HEK293 (cell line): ENCODE measurements around the gene ARHGDIA.

Source experiments
- CTCF ChIA-PET: fragments of 350-600 bp; formaldehyde crosslinking; extraction: SDS; loops from one replicate; lab custom pipeline; 2021; ENCODE audit warnings: antibody characterized with exemption; lab: Yijun Ruan, JAX
- POLR2A ChIA-PET: fragments of 300-600 bp; formaldehyde crosslinking; extraction: SDS; loops from one replicate; lab custom pipeline; 2020; ENCODE audit warnings: antibody characterized with exemption, inconsistent platforms; lab: Yijun Ruan, JAX
- H3K27ac ChIP-seq: fragments of 200-500 bp; sonication (Bioruptor generic); 2 replicates; pipeline ENCODE4 v1.5.1; 2014; ENCODE audit warnings: low read depth, low read length, control low read depth, inconsistent platforms; ENCODE audit errors: extremely low read depth
- H3K36me3 ChIP-seq, 2 experiments: fragments of 200-500 bp in 1 of 2; sonication (Bioruptor generic) in 1 of 2; 1 replicate in 1 of 2; 2 replicates in 1 of 2; pipeline ENCODE4 v1.5.1; 2014 to 2017; ENCODE audit warnings: inconsistent platforms in 2 of 2, low read length in 2 of 2; ENCODE audit not compliant: control insufficient read depth in 2 of 2, insufficient read depth in 1 of 2
- H3K4me1 ChIP-seq: fragments of 200-500 bp; sonication (Bioruptor generic); 2 replicates; pipeline ENCODE4 v1.5.1; 2014; ENCODE audit warnings: mild to moderate bottlenecking, low read length, inconsistent platforms; ENCODE audit not compliant: control insufficient read depth, insufficient read depth
- H3K4me3 ChIP-seq: 2 replicates; pipeline ENCODE4 v1.5.1; 2011; ENCODE audit warnings: low read depth, mild to moderate bottlenecking, control low read depth, low read length, moderate library complexity
- H3K9me3 ChIP-seq: fragments of 200-500 bp; sonication (Bioruptor generic); 2 replicates; pipeline ENCODE4 v1.5.1; 2014; ENCODE audit warnings: low read depth, low read length, inconsistent platforms; ENCODE audit not compliant: control insufficient read depth, insufficient read depth
- AEBP2 ChIP-seq: fragments of 450-650 bp; formaldehyde crosslinking; IDR thresholded peaks from 2 replicates; pipeline ENCODE4 v1.5.1; 2016; ENCODE audit warnings: missing biosample characterization, missing genetic modification characterization, borderline replicate concordance
- BCL11B ChIP-seq: fragments of 450-650 bp; formaldehyde crosslinking; IDR thresholded peaks from 2 replicates; pipeline ENCODE4 v1.5.1; 2016; ENCODE audit warnings: low read depth, missing biosample characterization, missing genetic modification characterization
- SCRT1 ChIP-seq: fragments of 450-650 bp; formaldehyde crosslinking; IDR thresholded peaks from 2 replicates; pipeline ENCODE4 v1.5.1; 2016; ENCODE audit warnings: missing biosample characterization, missing genetic modification characterization, borderline replicate concordance
- ZBTB7A ChIP-seq: fragments of 450-650 bp; formaldehyde crosslinking; IDR thresholded peaks from 2 replicates; pipeline ENCODE4 v1.5.1; 2016; ENCODE audit warnings: low read depth, missing biosample characterization, missing genetic modification characterization
- ZIC2 ChIP-seq: fragments of 450-650 bp; formaldehyde crosslinking; IDR thresholded peaks from 2 replicates; pipeline ENCODE4 v1.5.1; 2016; ENCODE audit warnings: missing biosample characterization, missing genetic modification characterization
- ZNF112 ChIP-seq: fragments of 450-650 bp; formaldehyde crosslinking; IDR thresholded peaks from 2 replicates; pipeline ENCODE4 v1.5.0; 2017; ENCODE audit warnings: missing biosample characterization, missing genetic modification characterization
- ZNF114 ChIP-seq: fragments of 450-650 bp; formaldehyde crosslinking; IDR thresholded peaks from 2 replicates; pipeline ENCODE4 v1.5.0; 2017; ENCODE audit warnings: missing biosample characterization, missing genetic modification characterization
- ZNF169 ChIP-seq: fragments of 450-650 bp; formaldehyde crosslinking; IDR thresholded peaks from 2 replicates; pipeline ENCODE4 v1.5.1; 2016; ENCODE audit warnings: missing biosample characterization, missing genetic modification characterization
- ZNF37A ChIP-seq: fragments of 450-650 bp; IDR thresholded peaks from 2 replicates; pipeline ENCODE4 v1.5.1; 2018; ENCODE audit warnings: missing biosample characterization, missing genetic modification characterization
- ZNF433 ChIP-seq: fragments of 450-650 bp; formaldehyde crosslinking; IDR thresholded peaks from 2 replicates; pipeline ENCODE4 v1.5.1; 2016; ENCODE audit warnings: missing biosample characterization, missing genetic modification characterization, low read depth
- ZNF501 ChIP-seq: fragments of 450-650 bp; formaldehyde crosslinking; IDR thresholded peaks from 2 replicates; pipeline ENCODE4 v1.5.1; 2016; ENCODE audit warnings: missing biosample characterization, missing genetic modification characterization
- ZNF521 ChIP-seq: fragments of 450-650 bp; formaldehyde crosslinking; IDR thresholded peaks from 2 replicates; pipeline ENCODE4 v1.5.1; 2017; ENCODE audit warnings: missing biosample characterization, mild to moderate bottlenecking, missing genetic modification characterization
- ZNF585B ChIP-seq: fragments of 450-650 bp; formaldehyde crosslinking; IDR thresholded peaks from 2 replicates; pipeline ENCODE4 v1.5.1; 2016; ENCODE audit warnings: missing biosample characterization, missing genetic modification characterization
- ZNF600 ChIP-seq: fragments of 450-650 bp; formaldehyde crosslinking; IDR thresholded peaks from 2 replicates; pipeline ENCODE4 v1.5.1; 2016; ENCODE audit warnings: missing biosample characterization, missing genetic modification characterization
- ZNF76 ChIP-seq: fragments of 450-650 bp; formaldehyde crosslinking; IDR thresholded peaks from 2 replicates; pipeline ENCODE4; 2016; ENCODE audit warnings: low read depth, missing biosample characterization, missing genetic modification characterization, borderline replicate concordance
- ZNF791 ChIP-seq: fragments of 450-650 bp; formaldehyde crosslinking; IDR thresholded peaks from 2 replicates; pipeline ENCODE4 v1.5.1; 2016; ENCODE audit warnings: missing biosample characterization, missing genetic modification characterization
- ZSCAN30 ChIP-seq: fragments of 450-650 bp; IDR thresholded peaks from 2 replicates; pipeline ENCODE4 v1.5.1; 2018; ENCODE audit warnings: missing biosample characterization, mild to moderate bottlenecking, missing genetic modification characterization, moderate library complexity
- TF ChIP-seq, protein P1 (sequence below): fragments of 450-650 bp; formaldehyde crosslinking; IDR thresholded peaks from 2 replicates; pipeline ENCODE4 v1.5.1; 2016; ENCODE audit warnings: missing biosample characterization, missing genetic modification characterization
- TF ChIP-seq, protein P2 (sequence below): fragments of 450-650 bp; formaldehyde crosslinking; IDR thresholded peaks from 2 replicates; pipeline ENCODE4 v1.5.1; 2016; ENCODE audit warnings: missing biosample characterization, missing genetic modification characterization
- TF ChIP-seq, protein P3 (sequence below): fragments of 450-650 bp; formaldehyde crosslinking; IDR thresholded peaks from 2 replicates; pipeline ENCODE4 v1.5.1; 2016; ENCODE audit warnings: missing biosample characterization, missing genetic modification characterization
- TF ChIP-seq, protein P4 (sequence below): fragments of 450-650 bp; IDR thresholded peaks from 2 replicates; pipeline ENCODE4 v1.5.1; 2018; ENCODE audit warnings: missing biosample characterization, missing genetic modification characterization
- TF ChIP-seq, protein P5 (sequence below): sonication (generic); formaldehyde crosslinking; IDR thresholded peaks from 2 replicates; pipeline ENCODE4 v1.8.1; 2022; ENCODE audit warnings: mild to moderate bottlenecking, moderate library complexity, missing genetic modification reagents

The ARHGDIA gene

DNA sequence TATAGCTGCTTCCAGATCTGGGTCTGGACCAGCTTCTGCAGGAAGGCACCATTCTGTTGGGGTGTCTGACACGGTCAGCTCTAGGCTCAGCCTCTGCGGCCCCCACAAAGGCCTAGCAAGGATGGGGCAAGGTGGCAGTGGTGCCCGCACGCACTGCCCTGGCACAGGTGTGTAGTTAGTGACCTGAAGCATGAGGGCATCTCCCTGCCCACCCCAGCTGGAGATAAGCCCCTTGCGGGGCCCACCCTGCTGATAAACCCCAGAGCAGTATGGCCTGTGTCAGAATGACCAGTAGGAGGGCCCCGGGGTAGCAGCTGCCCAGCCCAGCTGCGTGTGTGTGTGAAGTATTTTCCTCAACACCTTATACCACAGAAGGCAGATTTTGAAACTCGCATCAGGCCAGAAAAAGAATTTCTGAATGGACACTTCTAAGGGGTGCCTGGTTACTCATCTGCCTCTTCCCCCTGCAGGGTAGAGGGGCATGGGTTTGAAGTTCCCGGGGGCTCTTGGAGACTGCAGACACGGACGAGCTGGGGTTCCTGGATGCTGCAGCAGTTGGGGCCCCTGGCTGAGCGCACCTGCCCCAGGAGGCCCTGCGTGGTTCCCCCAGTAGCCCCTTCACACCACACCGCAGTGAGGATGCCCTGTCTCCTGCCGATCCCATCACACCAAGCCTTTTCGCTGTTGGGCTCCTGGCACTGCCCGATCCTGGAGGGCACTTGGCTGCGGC lies 4.5 kb downstream of the ARHGDIA start (continued):
- no peak for TF ChIP-seq ZNF433 (tag by site-specific recombination)
- TF ChIP-seq BCL11B (tag by site-specific recombination) = peak; percentile 63; the same call in 1 of the 2 replicates
- TF ChIP-seq ZNF585B (tag by site-specific recombination) = 0 out of 2 replicates have a peak, but pooled peaks have one; percentile 15
- TF ChIP-seq, protein P1, sequence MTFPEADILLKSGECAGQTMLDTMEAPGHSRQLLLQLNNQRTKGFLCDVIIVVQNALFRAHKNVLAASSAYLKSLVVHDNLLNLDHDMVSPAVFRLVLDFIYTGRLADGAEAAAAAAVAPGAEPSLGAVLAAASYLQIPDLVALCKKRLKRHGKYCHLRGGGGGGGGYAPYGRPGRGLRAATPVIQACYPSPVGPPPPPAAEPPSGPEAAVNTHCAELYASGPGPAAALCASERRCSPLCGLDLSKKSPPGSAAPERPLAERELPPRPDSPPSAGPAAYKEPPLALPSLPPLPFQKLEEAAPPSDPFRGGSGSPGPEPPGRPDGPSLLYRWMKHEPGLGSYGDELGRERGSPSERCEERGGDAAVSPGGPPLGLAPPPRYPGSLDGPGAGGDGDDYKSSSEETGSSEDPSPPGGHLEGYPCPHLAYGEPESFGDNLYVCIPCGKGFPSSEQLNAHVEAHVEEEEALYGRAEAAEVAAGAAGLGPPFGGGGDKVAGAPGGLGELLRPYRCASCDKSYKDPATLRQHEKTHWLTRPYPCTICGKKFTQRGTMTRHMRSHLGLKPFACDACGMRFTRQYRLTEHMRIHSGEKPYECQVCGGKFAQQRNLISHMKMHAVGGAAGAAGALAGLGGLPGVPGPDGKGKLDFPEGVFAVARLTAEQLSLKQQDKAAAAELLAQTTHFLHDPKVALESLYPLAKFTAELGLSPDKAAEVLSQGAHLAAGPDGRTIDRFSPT (tag by site-specific recombination) = peak; percentile 58
- TF ChIP-seq ZNF521 (tag by site-specific recombination) = no peak
- TF ChIP-seq, protein P2, sequence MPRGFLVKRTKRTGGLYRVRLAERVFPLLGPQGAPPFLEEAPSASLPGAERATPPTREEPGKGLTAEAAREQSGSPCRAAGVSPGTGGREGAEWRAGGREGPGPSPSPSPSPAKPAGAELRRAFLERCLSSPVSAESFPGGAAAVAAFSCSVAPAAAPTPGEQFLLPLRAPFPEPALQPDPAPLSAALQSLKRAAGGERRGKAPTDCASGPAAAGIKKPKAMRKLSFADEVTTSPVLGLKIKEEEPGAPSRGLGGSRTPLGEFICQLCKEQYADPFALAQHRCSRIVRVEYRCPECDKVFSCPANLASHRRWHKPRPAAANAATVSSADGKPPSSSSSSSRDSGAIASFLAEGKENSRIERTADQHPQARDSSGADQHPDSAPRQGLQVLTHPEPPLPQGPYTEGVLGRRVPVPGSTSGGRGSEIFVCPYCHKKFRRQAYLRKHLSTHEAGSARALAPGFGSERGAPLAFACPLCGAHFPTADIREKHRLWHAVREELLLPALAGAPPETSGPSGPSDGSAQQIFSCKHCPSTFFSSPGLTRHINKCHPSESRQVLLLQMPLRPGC (tag by site-specific recombination) = no peak
- no peak for TF ChIP-seq ZNF169 (tag by site-specific recombination)
- TF ChIP-seq, protein P3, sequence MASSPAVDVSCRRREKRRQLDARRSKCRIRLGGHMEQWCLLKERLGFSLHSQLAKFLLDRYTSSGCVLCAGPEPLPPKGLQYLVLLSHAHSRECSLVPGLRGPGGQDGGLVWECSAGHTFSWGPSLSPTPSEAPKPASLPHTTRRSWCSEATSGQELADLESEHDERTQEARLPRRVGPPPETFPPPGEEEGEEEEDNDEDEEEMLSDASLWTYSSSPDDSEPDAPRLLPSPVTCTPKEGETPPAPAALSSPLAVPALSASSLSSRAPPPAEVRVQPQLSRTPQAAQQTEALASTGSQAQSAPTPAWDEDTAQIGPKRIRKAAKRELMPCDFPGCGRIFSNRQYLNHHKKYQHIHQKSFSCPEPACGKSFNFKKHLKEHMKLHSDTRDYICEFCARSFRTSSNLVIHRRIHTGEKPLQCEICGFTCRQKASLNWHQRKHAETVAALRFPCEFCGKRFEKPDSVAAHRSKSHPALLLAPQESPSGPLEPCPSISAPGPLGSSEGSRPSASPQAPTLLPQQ (tag by site-specific recombination) = peak; percentile 75
- no peak for TF ChIP-seq ZNF112 (tag by site-specific recombination)
- no peak for TF ChIP-seq AEBP2 (tag by site-specific recombination)
- TF ChIP-seq ZIC2 = 0 out of 2 replicates have a peak, but pooled peaks have one; percentile 36
- peak; percentile 30; the same call in 1 of the 2 replicates for TF ChIP-seq ZBTB7A

- H3K27ac ChIP-seq = peak overlapping the region; percentile 100
- peaks cover 14% of the 10 kb centered on the region; the same call in 1 of the 2 replicates for H3K4me1 ChIP-seq
- TF ChIP-seq ZSCAN30 (tag by site-specific recombination) (no peak), AEBP2 (tag by site-specific recombination) (no peak), ZNF501 (tag by site-specific recombination) (no peak), ZNF791 (tag by site-specific recombination) (no peak), SCRT1 (tag by site-specific recombination) (no peak), ZNF600 (tag by site-specific recombination) (0 out of 2 replicates have a peak, but pooled peaks have one; percentile 14), ZNF114 (tag by site-specific recombination) (no peak), ZNF37A (tag by site-specific recombination) (no peak), ZNF76 (tag by site-specific recombination) (no peak)
- TF ChIP-seq, protein P4, sequence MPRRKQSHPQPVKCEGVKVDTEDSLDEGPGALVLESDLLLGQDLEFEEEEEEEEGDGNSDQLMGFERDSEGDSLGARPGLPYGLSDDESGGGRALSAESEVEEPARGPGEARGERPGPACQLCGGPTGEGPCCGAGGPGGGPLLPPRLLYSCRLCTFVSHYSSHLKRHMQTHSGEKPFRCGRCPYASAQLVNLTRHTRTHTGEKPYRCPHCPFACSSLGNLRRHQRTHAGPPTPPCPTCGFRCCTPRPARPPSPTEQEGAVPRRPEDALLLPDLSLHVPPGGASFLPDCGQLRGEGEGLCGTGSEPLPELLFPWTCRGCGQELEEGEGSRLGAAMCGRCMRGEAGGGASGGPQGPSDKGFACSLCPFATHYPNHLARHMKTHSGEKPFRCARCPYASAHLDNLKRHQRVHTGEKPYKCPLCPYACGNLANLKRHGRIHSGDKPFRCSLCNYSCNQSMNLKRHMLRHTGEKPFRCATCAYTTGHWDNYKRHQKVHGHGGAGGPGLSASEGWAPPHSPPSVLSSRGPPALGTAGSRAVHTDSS (tag by site-specific recombination) = no peak
- TF ChIP-seq, protein P5, sequence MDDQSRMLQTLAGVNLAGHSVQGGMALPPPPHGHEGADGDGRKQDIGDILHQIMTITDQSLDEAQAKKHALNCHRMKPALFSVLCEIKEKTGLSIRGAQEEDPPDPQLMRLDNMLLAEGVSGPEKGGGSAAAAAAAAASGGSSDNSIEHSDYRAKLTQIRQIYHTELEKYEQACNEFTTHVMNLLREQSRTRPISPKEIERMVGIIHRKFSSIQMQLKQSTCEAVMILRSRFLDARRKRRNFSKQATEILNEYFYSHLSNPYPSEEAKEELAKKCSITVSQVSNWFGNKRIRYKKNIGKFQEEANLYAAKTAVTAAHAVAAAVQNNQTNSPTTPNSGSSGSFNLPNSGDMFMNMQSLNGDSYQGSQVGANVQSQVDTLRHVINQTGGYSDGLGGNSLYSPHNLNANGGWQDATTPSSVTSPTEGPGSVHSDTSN = no peak
Measured at GRCh38 chr17:81865733-81866439, 5.3 kb downstream of the ARHGDIA start.

More at GRCh38 chr17:81865733-81866439, 5.3 kb downstream of the ARHGDIA start:
- H3K4me3 ChIP-seq = no peak overlapping the region
- POLR2A ChIA-PET = interaction anchor here (0.7 to 2.5 kb wide), 16 partner anchors 12 to 199 kb away, joined by 3 to 14 read pairs (median 5); partner anchors contain the start of genes ALYREF, ANAPC11, ARL16 and CCDC137
- no peaks in the 10 kb centered on the region for H3K9me3 ChIP-seq
- peaks cover 12 to 77% of the 10 kb centered on the region in 2 experiments; a peak in 2 of 3 replicates for H3K36me3 ChIP-seq
- CTCF ChIA-PET = interaction anchor here (0.6 to 1.8 kb wide), 4 partner anchors 49 to 229 kb away, joined by 3 to 4 read pairs (median 3); no protein-coding TSS in a partner anchor
